HepG2 (cell line): ENCODE measurements around the gene PLAGL2. TPM values are rescaled to one million over a fixed set of nuclear protein-coding genes. Genes with fewer than 3 reads are reported as not detected.

Experiments
- AKAP8 ChIP-seq: sonication (generic); formaldehyde crosslinking; IDR thresholded peaks from 2 replicates; pipeline ENCODE4 v1.5.1; 2020; ENCODE audit warnings: mild to moderate bottlenecking, missing genetic modification reagents
- BHLHE40 ChIP-seq: IDR thresholded peaks from 2 replicates; pipeline ENCODE4 v1.6.1; 2011; ENCODE audit warnings: low read length, improper control_type of control experiment
- GTF3A ChIP-seq: sonication (generic); formaldehyde crosslinking; conservative IDR thresholded peaks from 2 replicates; pipeline ENCODE4 v1.4.0; 2020; ENCODE audit warnings: mild to moderate bottlenecking, missing genetic modification reagents
- HOXA9 ChIP-seq: sonication (generic); formaldehyde crosslinking; IDR thresholded peaks from 2 replicates; pipeline ENCODE4 v1.8.1; 2022; ENCODE audit warnings: missing genetic modification reagents, mild to moderate bottlenecking, moderate library complexity, borderline replicate concordance
- HOXD1 ChIP-seq: sonication (generic); formaldehyde crosslinking; IDR thresholded peaks from 2 replicates; pipeline ENCODE4 v1.5.0; 2020; ENCODE audit warnings: missing genetic modification reagents
- MED1 ChIP-seq: sonication (generic); formaldehyde crosslinking; IDR thresholded peaks from 2 replicates; pipeline ENCODE4 v1.4.0; 2020; ENCODE audit warnings: missing genetic modification reagents
- PHF8 ChIP-seq: sonication (generic); formaldehyde crosslinking; IDR thresholded peaks from 2 replicates; pipeline ENCODE4 v1.5.0; 2020; ENCODE audit warnings: missing genetic modification reagents
- RFX1 ChIP-seq: fragments of 450-650 bp; IDR thresholded peaks from 2 replicates; pipeline ENCODE4 v1.6.1; 2017
- SUZ12 ChIP-seq: fragments of 150-350 bp; IDR thresholded peaks from 2 replicates; pipeline ENCODE4 v1.6.1; 2014; ENCODE audit warnings: low read depth, low read length
- ZBTB46 ChIP-seq: sonication (generic); formaldehyde crosslinking; IDR thresholded peaks from 2 replicates; pipeline ENCODE4 v1.4.0; 2020; ENCODE audit warnings: mild to moderate bottlenecking, missing genetic modification reagents, borderline replicate concordance
- ZFP91 ChIP-seq: sonication (generic); formaldehyde crosslinking; IDR thresholded peaks from 2 replicates; pipeline ENCODE4 v1.9.0; 2022; ENCODE audit warnings: missing genetic modification reagents, mild to moderate bottlenecking, borderline replicate concordance
- ZNF33A ChIP-seq: sonication (generic); formaldehyde crosslinking; IDR thresholded peaks from 2 replicates; pipeline ENCODE4 v1.5.1; 2020; ENCODE audit warnings: missing genetic modification reagents, mild to moderate bottlenecking, moderate library complexity, borderline replicate concordance
- ZNF710 ChIP-seq: sonication (generic); formaldehyde crosslinking; IDR thresholded peaks from 2 replicates; pipeline ENCODE4 v1.5.0; 2020; ENCODE audit warnings: mild to moderate bottlenecking, missing genetic modification reagents, borderline replicate concordance
- ZXDC ChIP-seq: sonication (generic); formaldehyde crosslinking; IDR thresholded peaks from 2 replicates; pipeline ENCODE4 v1.5.0; 2020; ENCODE audit warnings: mild to moderate bottlenecking, missing genetic modification reagents
- polyA plus RNA-seq, 8 experiments: library from polyadenylated mRNA; depleted of rRNA in 3 of 8; stranded (reverse) in 7 of 8; unstranded in 1 of 8; fragments of >200 nt; fragmentation: Illumina TruSeq in 4 of 8; extraction: Trizol in 4 of 8; gene quantifications; 2 replicates each; pipeline versions ENCODE4 v1.2.1 to v1.2.3, GENCODE V29; 2011 to 2016; ENCODE audit warnings: low read depth in 4 of 8, missing spikeins in 1 of 8, mixed read lengths in 1 of 8; ENCODE audit not compliant: insufficient read depth in 1 of 8
- total RNA-seq, 5 experiments: library from RNA; depleted of rRNA; stranded (reverse); fragments of >200 nt; fragmentation: Illumina TruSeq; extraction: Trizol; gene quantifications; 2 replicates each; pipeline ENCODE4 v1.2.3, GENCODE V29; 2016; ENCODE audit warnings: low read depth in 1 of 5
- TF ChIP-seq, protein P1 (sequence below): IDR thresholded peaks from 2 replicates; pipeline ENCODE4 v1.6.1; 2012; ENCODE audit warnings: low read length, improper control_type of control experiment
- TF ChIP-seq, protein P2 (sequence below): IDR thresholded peaks from 2 replicates; pipeline ENCODE4 v1.6.1; 2016; ENCODE audit warnings: missing genetic modification reagents, missing compliant biosample characterization

Gene PLAGL2
- total and polyA plus RNA-seq, 2 of the 13 experiments (the other 11 are each of a cell fraction or from before 2014, with no cell fraction given) = 15.2 to 15.3 TPM

DNA sequence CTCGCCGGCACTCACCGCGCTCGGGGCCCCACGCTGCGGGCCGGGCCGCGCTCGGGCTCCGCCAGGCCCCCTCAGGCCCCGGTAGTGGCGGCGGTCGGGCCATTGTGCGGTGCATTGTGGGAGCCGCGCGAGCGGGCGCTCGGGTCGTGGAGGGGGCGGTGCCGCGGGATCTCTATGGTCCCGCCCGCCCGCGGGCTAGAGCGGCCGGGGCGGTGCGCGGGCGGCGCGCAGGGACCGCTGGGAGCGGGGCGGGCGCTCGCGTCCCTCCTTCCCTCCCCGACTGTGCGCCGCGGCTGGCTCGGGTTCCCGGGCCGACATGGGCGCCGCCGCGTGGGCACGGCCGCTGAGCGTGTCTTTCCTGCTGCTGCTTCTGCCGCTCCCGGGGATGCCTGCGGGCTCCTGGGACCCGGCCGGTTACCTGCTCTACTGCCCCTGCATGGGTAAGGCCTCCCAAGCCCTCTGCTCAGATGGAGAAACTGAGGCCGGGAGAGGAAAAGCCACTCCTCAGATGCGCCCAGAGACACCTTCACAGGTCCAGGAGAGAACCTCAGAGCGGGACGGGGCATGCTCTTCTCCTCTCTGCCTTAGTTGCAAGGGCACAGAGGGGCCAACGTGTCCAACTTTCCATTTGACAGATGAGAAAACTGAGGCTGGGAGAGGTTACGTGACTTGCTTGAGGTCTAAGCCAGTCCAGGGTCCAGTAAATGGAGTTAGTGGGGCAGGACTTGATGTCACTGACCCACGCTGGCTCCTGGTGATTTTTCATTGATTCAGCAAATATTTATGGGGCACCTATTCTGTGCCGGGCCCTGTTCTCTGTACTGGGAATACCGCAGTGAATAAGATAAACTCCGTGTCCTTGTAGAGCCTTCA lies at the start of gene PLAGL2, which contains the start of gene POFUT1 (continued):
- TF ChIP-seq, protein P1, sequence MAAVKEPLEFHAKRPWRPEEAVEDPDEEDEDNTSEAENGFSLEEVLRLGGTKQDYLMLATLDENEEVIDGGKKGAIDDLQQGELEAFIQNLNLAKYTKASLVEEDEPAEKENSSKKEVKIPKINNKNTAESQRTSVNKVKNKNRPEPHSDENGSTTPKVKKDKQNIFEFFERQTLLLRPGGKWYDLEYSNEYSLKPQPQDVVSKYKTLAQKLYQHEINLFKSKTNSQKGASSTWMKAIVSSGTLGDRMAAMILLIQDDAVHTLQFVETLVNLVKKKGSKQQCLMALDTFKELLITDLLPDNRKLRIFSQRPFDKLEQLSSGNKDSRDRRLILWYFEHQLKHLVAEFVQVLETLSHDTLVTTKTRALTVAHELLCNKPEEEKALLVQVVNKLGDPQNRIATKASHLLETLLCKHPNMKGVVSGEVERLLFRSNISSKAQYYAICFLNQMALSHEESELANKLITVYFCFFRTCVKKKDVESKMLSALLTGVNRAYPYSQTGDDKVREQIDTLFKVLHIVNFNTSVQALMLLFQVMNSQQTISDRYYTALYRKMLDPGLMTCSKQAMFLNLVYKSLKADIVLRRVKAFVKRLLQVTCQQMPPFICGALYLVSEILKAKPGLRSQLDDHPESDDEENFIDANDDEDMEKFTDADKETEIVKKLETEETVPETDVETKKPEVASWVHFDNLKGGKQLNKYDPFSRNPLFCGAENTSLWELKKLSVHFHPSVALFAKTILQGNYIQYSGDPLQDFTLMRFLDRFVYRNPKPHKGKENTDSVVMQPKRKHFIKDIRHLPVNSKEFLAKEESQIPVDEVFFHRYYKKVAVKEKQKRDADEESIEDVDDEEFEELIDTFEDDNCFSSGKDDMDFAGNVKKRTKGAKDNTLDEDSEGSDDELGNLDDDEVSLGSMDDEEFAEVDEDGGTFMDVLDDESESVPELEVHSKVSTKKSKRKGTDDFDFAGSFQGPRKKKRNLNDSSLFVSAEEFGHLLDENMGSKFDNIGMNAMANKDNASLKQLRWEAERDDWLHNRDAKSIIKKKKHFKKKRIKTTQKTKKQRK = no peak
- TF ChIP-seq MED1 (CRISPR knock-in tag) (no peak; the same call in 1 of the 2 replicates), SUZ12 (peak; percentile 46; the same call in 1 of the 2 replicates), ZBTB46 (CRISPR knock-in tag) (no peak), RFX1 (no peak), BHLHE40 (0 out of 2 replicates have a peak, but pooled peaks have one; percentile 4), ZNF710 (CRISPR knock-in tag) (peak; percentile 82), ZXDC (CRISPR knock-in tag) (no peak; the same call in 1 of the 2 replicates), GTF3A (CRISPR knock-in tag) (no peak), PHF8 (peak; percentile 97), HOXD1 (CRISPR knock-in tag) (peak; percentile 74), ZNF33A (no peak), AKAP8 (peak; percentile 76; the same call in 1 of the 2 replicates), ZFP91 (CRISPR knock-in tag) (peak; percentile 91), HOXA9 (CRISPR knock-in tag) (no peak)
- TF ChIP-seq, protein P2, sequence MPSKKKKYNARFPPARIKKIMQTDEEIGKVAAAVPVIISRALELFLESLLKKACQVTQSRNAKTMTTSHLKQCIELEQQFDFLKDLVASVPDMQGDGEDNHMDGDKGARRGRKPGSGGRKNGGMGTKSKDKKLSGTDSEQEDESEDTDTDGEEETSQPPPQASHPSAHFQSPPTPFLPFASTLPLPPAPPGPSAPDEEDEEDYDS (CRISPR knock-in tag) = peak; percentile 93
